ENCODE results near the gene CTPS1.

The CTPS1 gene

GRCh38 chr1:40955266-40955665 is 24.2 kb upstream of the CTPS1 start:
- no peak for DNase-seq (ENCODE audit: extremely low read depth, insufficient read length)
- Histone ChIP-seq H3K27me3 (replicated peaks; ENCODE audit: control insufficient read depth, insufficient read depth, low read length) (no peaks in the 10 kb centered on the region; the same call in none of the 2 replicates), H3K36me3 (ENCODE audit: control insufficient read depth, insufficient read depth, low read length) (no peaks in the 10 kb centered on the region), H3K4me3 (replicated peaks; ENCODE audit: low read depth, low read length) (no peak overlapping the region)
- no peak for TF ChIP-seq CTCF (IDR thresholded peaks at IDR 0.05; ENCODE audit: insufficient read depth, low read length, poor library complexity, severe bottlenecking)

GRCh38 chr1:40956407-40956806 is 23.1 kb upstream of the CTPS1 start:
- Histone ChIP-seq H3K4me3 (replicated peaks; ENCODE audit: low read depth, low read length) (no peak overlapping the region), H3K36me3 (ENCODE audit: control insufficient read depth, insufficient read depth, low read length) (no peaks in the 10 kb centered on the region)
- TF ChIP-seq CTCF (IDR thresholded peaks at IDR 0.05; ENCODE audit: insufficient read depth, low read length, poor library complexity, severe bottlenecking), result no peak

GRCh38 chr1:40958210-40958609 is 21.3 kb upstream of the CTPS1 start:
- no peaks in the 10 kb centered on the region for H3K36me3 ChIP-seq (ENCODE audit: control insufficient read depth, insufficient read depth, low read length)
- no peak for TF ChIP-seq CTCF (IDR thresholded peaks at IDR 0.05; ENCODE audit: insufficient read depth, low read length, poor library complexity, severe bottlenecking)
- no peak for DNase-seq (ENCODE audit: extremely low read depth, insufficient read length)

More at GRCh38 chr1:40956407-40956806, 23.1 kb upstream of the CTPS1 start:
- H3K27me3 ChIP-seq (replicated peaks; ENCODE audit: control insufficient read depth, insufficient read depth, low read length), result no peaks in the 10 kb centered on the region; the same call in none of the 2 replicates
- no peak for DNase-seq (ENCODE audit: extremely low read depth, insufficient read length)

GRCh38 chr1:40965531-40965930 is 14.0 kb upstream of the CTPS1 start:
- DNase-seq (ENCODE audit: extremely low read depth, insufficient read length), result no peak
- Histone ChIP-seq H3K36me3 (ENCODE audit: control insufficient read depth, insufficient read depth, low read length) (no peaks in the 10 kb centered on the region), H3K4me3 (replicated peaks; ENCODE audit: low read depth, low read length) (no peak overlapping the region), H3K27me3 (replicated peaks; ENCODE audit: control insufficient read depth, insufficient read depth, low read length) (no peaks in the 10 kb centered on the region; the same call in 1 of the 2 replicates)
- no peak for TF ChIP-seq CTCF (IDR thresholded peaks at IDR 0.05; ENCODE audit: insufficient read depth, low read length, poor library complexity, severe bottlenecking)

More at GRCh38 chr1:40958210-40958609, 21.3 kb upstream of the CTPS1 start:
- Histone ChIP-seq H3K27me3 (replicated peaks; ENCODE audit: control insufficient read depth, insufficient read depth, low read length) (no peaks in the 10 kb centered on the region; the same call in none of the 2 replicates), H3K4me3 (replicated peaks; ENCODE audit: low read depth, low read length) (no peak overlapping the region)

DNA sequence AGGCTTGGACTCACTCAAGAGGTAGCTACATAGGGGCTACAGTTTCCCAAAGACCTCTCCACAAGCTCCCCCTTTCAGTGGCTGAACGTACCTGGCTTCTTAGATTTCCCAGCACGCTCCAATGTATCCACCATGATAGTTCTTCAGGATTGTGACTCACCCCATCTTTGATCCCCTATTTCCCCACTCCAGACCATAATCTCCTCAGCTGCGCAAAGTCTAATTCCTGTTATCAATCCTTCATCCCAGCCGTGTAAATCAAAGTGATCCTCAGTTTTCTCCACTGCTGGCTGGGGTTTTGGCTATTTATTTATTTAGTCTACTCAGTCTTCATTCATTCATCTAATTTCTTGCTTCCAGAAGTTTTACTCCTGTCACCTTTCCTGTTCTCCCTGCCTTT is 13.1 kb upstream of the CTPS1 start:
- no peak for TF ChIP-seq CTCF (IDR thresholded peaks at IDR 0.05; ENCODE audit: insufficient read depth, low read length, poor library complexity, severe bottlenecking)
- DNase-seq (ENCODE audit: extremely low read depth, insufficient read length), result no peak
- no peaks in the 10 kb centered on the region for H3K36me3 ChIP-seq (ENCODE audit: control insufficient read depth, insufficient read depth, low read length)
- H3K4me3 ChIP-seq (replicated peaks; ENCODE audit: low read depth, low read length), result no peak overlapping the region
- no peaks in the 10 kb centered on the region; the same call in 1 of the 2 replicates for H3K27me3 ChIP-seq (replicated peaks; ENCODE audit: control insufficient read depth, insufficient read depth, low read length)

GRCh38 chr1:40969445-40969844 is 10.1 kb upstream of the CTPS1 start:
- no peak for DNase-seq (ENCODE audit: extremely low read depth, insufficient read length)
- no peaks in the 10 kb centered on the region; the same call in 1 of the 2 replicates for H3K27me3 ChIP-seq (replicated peaks; ENCODE audit: control insufficient read depth, insufficient read depth, low read length)
- H3K36me3 ChIP-seq (ENCODE audit: control insufficient read depth, insufficient read depth, low read length), result no peaks in the 10 kb centered on the region
- TF ChIP-seq CTCF (IDR thresholded peaks at IDR 0.05; ENCODE audit: insufficient read depth, low read length, poor library complexity, severe bottlenecking), result no peak
- no peak overlapping the region for H3K4me3 ChIP-seq (replicated peaks; ENCODE audit: low read depth, low read length)
